ENCODE measurements around the gene FNDC11. TPM values are rescaled to one million over a fixed set of nuclear protein-coding genes. Genes with fewer than 3 reads are reported as not detected.

The FNDC11 gene
- total and polyA plus RNA-seq, 4 donors: under 0.01 to 0.01 TPM; not detected in 2

DNA sequence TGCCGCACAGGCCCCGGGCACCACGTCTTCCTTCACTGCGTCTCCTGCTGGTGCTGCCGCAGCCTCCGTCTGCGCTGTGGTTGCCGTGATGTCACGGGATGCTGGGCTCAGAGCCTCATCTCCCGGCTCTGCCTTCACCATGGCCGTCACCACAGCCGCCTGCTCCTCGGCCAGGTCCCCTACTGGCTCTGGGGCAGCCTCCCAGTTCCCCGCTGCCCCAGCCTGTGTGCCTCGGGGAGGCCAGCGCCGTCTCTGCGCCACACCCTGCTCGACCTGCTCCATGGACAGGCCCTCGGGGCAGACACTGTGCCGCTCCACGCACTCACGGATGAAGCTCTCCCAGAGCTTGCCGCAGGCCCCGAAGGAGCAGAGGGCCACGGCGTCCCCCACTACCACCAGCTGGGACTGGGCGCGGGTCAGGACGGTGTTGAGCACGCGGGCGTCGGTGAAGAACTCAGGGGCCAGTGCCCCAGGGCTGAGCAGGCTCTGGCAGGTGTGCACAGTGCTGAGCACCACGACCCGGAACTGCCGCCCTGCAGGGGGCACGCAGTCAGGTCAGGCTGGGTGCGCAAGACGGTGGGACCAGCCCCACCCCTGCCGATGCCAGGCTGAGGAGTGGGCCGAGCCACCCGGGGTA is 11.9 kb downstream of the FNDC11 start:
- no peaks in the 10 kb centered on the region for H3K27me3 ChIP-seq (ENCODE audit: control insufficient read depth in 4 of 4, insufficient read depth in 4 of 4, low read length in 3 of 4)
- H3K36me3 ChIP-seq (ENCODE audit: control insufficient read depth in 4 of 4, insufficient read depth in 3 of 4, low read depth in 1 of 4, low read length in 3 of 4): peaks cover 0 to 52% (median 33%) of the 10 kb centered on the region in 4 donors
- WGBS: 96% methylated on average over 43 of the region's 43 CpGs
- peaks cover 0 to 9% (median 3%) of the 10 kb centered on the region in 4 donors for H3K4me1 ChIP-seq (ENCODE audit: control insufficient read depth in 4 of 4, insufficient read depth in 4 of 4, low read length in 3 of 4)
- TF ChIP-seq FOXA2 (IDR thresholded peaks at IDR 0.05): no peak
- TF ChIP-seq, protein P1, sequence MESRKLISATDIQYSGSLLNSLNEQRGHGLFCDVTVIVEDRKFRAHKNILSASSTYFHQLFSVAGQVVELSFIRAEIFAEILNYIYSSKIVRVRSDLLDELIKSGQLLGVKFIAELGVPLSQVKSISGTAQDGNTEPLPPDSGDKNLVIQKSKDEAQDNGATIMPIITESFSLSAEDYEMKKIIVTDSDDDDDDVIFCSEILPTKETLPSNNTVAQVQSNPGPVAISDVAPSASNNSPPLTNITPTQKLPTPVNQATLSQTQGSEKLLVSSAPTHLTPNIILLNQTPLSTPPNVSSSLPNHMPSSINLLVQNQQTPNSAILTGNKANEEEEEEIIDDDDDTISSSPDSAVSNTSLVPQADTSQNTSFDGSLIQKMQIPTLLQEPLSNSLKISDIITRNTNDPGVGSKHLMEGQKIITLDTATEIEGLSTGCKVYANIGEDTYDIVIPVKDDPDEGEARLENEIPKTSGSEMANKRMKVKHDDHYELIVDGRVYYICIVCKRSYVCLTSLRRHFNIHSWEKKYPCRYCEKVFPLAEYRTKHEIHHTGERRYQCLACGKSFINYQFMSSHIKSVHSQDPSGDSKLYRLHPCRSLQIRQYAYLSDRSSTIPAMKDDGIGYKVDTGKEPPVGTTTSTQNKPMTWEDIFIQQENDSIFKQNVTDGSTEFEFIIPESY (IDR thresholded peaks at IDR 0.05): no peak
- no peak for TF ChIP-seq NR2F2 (IDR thresholded peaks at IDR 0.05)
- TF ChIP-seq, protein P2, sequence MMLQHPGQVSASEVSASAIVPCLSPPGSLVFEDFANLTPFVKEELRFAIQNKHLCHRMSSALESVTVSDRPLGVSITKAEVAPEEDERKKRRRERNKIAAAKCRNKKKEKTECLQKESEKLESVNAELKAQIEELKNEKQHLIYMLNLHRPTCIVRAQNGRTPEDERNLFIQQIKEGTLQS (IDR thresholded peaks at IDR 0.05): no peak
- TF ChIP-seq SP1 (IDR thresholded peaks at IDR 0.05): no peak
- TF ChIP-seq TAF1 (conservative IDR thresholded peaks at IDR 0.05): no peak
- no peak for TF ChIP-seq FOXA1 (IDR thresholded peaks at IDR 0.05)
- TF ChIP-seq YY1 (IDR thresholded peaks at IDR 0.05): no peak
- TF ChIP-seq, protein P3, sequence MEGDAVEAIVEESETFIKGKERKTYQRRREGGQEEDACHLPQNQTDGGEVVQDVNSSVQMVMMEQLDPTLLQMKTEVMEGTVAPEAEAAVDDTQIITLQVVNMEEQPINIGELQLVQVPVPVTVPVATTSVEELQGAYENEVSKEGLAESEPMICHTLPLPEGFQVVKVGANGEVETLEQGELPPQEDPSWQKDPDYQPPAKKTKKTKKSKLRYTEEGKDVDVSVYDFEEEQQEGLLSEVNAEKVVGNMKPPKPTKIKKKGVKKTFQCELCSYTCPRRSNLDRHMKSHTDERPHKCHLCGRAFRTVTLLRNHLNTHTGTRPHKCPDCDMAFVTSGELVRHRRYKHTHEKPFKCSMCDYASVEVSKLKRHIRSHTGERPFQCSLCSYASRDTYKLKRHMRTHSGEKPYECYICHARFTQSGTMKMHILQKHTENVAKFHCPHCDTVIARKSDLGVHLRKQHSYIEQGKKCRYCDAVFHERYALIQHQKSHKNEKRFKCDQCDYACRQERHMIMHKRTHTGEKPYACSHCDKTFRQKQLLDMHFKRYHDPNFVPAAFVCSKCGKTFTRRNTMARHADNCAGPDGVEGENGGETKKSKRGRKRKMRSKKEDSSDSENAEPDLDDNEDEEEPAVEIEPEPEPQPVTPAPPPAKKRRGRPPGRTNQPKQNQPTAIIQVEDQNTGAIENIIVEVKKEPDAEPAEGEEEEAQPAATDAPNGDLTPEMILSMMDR (IDR thresholded peaks at IDR 0.05; ENCODE audit: low read depth, low read length, missing input control): no peak
- TF ChIP-seq, protein P4, sequence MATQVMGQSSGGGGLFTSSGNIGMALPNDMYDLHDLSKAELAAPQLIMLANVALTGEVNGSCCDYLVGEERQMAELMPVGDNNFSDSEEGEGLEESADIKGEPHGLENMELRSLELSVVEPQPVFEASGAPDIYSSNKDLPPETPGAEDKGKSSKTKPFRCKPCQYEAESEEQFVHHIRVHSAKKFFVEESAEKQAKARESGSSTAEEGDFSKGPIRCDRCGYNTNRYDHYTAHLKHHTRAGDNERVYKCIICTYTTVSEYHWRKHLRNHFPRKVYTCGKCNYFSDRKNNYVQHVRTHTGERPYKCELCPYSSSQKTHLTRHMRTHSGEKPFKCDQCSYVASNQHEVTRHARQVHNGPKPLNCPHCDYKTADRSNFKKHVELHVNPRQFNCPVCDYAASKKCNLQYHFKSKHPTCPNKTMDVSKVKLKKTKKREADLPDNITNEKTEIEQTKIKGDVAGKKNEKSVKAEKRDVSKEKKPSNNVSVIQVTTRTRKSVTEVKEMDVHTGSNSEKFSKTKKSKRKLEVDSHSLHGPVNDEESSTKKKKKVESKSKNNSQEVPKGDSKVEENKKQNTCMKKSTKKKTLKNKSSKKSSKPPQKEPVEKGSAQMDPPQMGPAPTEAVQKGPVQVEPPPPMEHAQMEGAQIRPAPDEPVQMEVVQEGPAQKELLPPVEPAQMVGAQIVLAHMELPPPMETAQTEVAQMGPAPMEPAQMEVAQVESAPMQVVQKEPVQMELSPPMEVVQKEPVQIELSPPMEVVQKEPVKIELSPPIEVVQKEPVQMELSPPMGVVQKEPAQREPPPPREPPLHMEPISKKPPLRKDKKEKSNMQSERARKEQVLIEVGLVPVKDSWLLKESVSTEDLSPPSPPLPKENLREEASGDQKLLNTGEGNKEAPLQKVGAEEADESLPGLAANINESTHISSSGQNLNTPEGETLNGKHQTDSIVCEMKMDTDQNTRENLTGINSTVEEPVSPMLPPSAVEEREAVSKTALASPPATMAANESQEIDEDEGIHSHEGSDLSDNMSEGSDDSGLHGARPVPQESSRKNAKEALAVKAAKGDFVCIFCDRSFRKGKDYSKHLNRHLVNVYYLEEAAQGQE (IDR thresholded peaks at IDR 0.05): no peak
- no peak for TF ChIP-seq HNF4A (conservative IDR thresholded peaks at IDR 0.05)
- TF ChIP-seq, protein P5, sequence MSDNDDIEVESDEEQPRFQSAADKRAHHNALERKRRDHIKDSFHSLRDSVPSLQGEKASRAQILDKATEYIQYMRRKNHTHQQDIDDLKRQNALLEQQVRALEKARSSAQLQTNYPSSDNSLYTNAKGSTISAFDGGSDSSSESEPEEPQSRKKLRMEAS (IDR thresholded peaks at IDR 0.05): no peak
- no peak for TF ChIP-seq JUND (IDR thresholded peaks at IDR 0.05)
- TF ChIP-seq RXRA (IDR thresholded peaks at IDR 0.05): no peak
- TF ChIP-seq HNF4G (IDR thresholded peaks at IDR 0.05): no peak
- TF ChIP-seq GABPA (IDR thresholded peaks at IDR 0.05 in 1 of 2, conservative IDR thresholded peaks at IDR 0.05 in 1 of 2): no peak
- no peak for TF ChIP-seq EGR1 (IDR thresholded peaks at IDR 0.05; ENCODE audit: low read depth in 2 of 2)
- H3K4me3 ChIP-seq (ENCODE audit: low read depth in 1 of 3, low read length in 3 of 3): no peak overlapping the region
- H3K9ac ChIP-seq (ENCODE audit: low read depth in 1 of 2, low read length in 2 of 2): no peak overlapping the region
- no peak overlapping the region for H3K27ac ChIP-seq (ENCODE audit: low read depth in 1 of 2, low read length in 2 of 2)
- no peaks in the 10 kb centered on the region for H3K9me3 ChIP-seq (ENCODE audit: control insufficient read depth in 4 of 4, low read length in 3 of 4)
- DNase-seq (ENCODE audit: low spot score): no peak

All from liver (tissue), 9 donors.